ENCODE results near the gene RPSA.
"Not testable (repeated sequence)": the region's sequence is repeated elsewhere in the genome, so short reads cannot be mapped to it uniquely, and the experiment has no call there.

RPSA gene

DNA sequence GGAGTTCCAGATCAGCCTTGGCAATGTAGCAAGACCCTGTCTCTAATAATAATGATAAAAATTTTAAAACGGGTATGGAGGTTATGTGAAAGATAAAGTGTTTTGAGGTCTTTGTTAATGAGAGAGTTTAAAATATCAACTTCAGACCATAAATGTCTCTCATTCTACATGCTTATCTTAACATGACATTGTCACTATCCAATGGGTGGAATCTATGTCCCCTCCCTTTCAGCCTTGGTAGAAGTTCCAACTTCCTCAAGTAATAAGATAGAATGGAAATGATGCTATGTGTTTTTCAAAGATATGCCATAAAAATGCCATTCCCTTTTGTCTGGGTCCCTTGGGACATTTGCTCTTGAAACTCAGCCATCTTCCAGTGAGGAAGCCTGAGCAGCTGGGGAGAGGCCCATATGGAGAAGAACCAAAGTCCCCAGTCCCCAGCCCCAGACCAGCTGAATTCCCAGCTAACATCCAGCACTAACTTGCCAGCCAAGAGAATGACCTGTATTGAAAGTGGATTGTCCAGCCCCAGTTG lies 17.0 kb downstream of the RPSA start:
- DNase-seq = no peak

DNA sequence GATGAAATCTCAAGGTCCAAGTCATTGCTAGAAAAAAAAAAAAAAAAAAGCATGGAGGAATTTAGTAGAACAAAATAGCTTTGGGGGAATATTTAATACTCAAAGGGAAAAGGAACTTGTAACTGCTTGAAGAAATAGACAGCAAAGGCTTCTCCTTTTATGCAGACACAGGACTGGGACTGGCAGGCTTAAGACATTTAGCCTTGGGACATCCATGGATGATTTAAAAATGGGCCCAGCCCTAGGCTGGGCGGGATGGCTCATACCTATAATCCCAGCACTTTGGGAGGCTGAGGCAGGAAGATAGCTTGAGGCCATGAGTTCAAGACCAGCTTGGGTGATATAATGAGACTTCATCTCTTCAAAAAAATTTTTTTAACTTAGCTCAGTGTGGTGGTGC lies 19.8 kb downstream of the RPSA start:
- no peak for DNase-seq

- DNase-seq = no peak
These were observed 21.0 kb downstream of the RPSA start for GRCh38 chr3:39427506-39427905.

GRCh38 chr3:39428745-39429201 lies 22.3 kb downstream of the RPSA start:
- no peak for DNase-seq

DNA sequence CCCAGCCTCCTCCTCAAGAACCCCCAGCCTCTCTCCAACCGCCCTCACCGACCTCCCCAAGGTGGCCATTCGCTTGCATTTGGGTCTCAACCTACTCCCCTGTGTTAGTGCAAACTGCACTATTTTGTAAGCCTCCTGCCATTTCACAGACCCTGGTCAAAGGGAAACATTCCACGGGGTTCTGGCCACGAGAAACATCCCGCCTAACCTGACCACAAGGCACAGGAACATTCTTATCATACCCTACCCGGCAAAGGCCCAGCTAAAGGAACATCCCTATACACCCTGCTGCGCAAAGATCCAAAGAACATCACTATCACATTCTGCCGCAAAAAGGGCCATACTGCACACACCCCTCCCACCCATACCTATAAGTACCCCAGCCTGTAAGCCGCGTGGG lies 22.9 kb downstream of the RPSA start:
- no peak for DNase-seq

GRCh38 chr3:39432342-39432741 lies 25.8 kb downstream of the RPSA start:
- DNase-seq = no peak

DNA sequence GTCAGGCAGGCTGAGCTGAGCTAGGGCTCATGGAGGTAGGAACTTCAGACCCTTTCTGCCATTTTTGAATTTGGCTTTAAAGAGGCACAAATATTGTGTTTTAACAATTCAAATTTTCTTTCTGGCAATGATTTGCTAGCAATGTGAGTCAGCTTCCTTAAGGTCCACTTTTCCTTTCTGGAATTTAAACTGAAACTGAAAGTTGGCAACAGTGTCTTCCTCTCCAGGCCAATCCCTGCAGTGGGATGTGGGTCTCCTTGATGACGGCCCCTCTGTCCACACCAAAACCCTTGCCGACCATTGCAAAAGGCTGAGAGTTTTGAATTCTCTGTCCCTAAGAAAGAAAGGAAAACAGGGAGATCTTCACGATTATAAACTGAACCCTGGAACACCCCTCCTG lies 27.1 kb downstream of the RPSA start:
- no peak for DNase-seq

- DNase-seq = no peak
These were observed 28.1 kb downstream of the RPSA start for GRCh38 chr3:39434574-39434973.

GRCh38 chr3:39435006-39435748 lies 28.7 kb downstream of the RPSA start:
- DNase-seq = peak; percentile 80

- DNase-seq = no peak
These were observed 32.4 kb downstream of the RPSA start for GRCh38 chr3:39438880-39439279.

- no peak for DNase-seq
These were observed 33.8 kb downstream of the RPSA start for GRCh38 chr3:39440316-39440715.

DNA sequence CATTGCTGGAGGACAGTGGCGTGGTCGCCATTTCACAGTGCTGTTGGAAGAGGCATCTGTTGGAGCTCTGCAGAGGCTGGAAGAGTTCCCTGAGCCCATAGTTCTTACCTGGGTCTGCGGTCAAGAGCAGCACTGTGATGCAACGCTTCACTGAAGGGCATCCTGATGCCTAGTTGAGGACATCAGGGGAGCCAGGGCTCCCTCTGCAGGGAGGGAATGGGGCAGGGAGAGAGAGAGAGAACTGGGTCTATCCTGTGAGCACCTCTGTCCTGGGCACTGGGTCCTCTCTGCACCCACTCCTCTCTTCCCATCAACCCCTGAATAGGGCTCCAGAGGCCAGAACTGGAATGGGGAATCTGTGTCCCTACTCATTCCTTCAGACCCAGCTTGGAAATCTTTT lies 37.0 kb downstream of the RPSA start:
- DNase-seq = no peak

- DNase-seq = no peak
These were observed 39.4 kb downstream of the RPSA start for GRCh38 chr3:39445927-39446326.

DNA sequence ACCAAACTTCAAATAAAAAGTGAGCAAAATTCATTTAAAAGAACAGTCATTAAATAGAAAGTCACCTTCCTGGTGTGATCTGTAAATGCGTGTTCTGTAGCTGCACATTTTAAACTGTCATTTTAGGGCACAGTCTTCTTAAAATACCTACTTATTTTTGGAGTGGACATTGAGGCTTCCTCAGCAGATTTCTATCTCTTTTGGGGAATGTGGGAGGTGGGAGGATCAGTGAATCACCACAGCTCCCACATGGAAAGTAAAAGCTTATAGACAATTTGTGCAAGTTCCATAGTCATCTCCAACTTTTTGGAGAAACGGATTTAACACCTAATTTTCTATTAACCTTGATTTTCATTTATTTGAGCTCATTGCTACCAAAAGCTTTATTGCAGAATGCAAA lies 39.9 kb downstream of the RPSA start:
- no peak for DNase-seq

DNA sequence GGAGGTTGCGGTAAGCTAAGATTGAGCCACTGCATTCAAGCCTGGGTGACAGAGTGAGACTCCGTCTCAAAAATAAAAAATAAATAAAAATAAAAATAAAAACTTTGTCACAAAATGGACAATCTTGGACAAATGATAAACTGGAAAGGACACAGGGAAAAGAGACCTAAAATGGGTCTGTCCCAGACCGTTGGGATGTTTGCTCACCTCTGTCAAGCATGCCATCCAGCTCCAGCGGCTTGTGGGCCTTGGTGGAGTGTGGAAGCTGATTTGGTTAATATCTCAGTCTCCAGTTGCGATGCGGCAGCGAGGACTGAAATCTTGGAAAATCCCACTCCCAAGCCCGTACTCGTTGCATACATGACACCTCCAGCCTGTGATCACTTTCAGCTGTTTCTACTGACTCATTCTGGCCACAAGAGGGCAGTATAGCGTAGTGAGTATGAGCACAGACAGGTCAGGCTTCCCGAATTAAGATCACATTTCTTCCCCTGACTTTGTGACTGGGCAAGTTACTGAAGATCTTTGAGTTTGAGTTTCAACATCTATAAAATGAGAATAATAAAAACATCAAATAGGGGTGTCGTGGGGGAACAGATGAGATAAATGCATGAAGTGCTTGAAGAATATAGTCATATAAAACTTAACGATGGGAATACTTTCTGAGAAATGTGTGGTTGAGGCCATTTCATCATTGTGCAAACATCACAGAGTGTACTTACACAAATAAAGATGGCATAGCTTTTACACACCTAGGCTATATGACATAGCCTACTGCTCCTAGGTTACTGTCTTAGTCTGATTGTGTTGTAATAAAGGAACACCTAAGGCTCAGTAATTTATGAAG lies 41.3 kb downstream of the RPSA start:
- DNase-seq = peak; percentile 87

GRCh38 chr3:39448506-39449233 lies 42.1 kb downstream of the RPSA start:
- no peak for DNase-seq

DNA sequence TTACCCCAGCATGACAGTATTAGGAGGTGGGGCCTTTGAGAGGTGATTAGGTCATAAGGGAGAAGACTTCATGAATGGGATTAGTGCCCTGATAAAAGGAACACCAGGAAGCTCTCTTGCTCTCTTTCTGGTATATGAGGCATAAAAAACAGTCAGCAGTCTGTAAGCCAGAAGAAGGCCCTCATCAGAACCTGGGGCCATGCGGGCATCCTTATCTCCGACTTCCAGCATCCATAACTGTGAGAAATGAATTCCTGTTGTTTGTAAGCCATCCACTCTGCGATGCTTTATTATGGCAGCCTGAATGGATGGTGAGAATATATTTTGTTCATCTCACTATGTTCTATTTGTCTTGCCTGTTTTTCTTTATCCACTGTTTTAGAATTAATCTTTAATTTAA lies 43.3 kb downstream of the RPSA start:
- DNase-seq = no peak

- no peak for DNase-seq
These were observed 46.6 kb downstream of the RPSA start for GRCh38 chr3:39453134-39453533.

GRCh38 chr3:39453872-39454271 lies 47.4 kb downstream of the RPSA start:
- DNase-seq = not testable (repeated sequence)

DNA sequence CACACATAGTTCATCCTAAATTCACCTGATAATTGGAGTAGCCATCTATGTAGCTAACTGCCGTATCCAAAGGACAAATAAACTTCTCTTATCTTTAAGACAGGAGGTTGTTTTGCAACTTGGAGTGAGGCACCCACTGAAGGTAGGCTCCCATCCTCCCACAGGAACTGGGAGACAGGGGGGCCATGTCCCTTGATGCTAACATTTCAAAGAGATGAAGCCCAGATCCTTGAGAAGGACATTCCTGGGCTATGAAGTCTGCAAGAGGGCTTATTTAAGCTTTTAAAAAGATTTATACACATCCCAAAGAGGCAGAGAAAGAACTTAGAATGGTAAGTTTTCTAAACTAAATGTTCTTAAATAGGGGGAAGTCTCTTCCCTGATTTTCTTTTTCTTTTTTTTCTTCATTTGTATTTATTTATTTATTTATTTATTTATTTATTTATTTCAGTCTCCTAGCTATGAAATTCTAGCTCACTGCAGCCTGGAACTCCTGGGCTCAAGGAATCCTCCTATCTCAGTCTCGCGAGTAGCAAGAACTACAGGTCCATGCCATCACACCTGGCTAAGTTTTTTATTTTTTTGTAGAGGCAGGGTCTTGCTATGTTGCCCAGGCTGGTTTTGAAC lies 48.2 kb downstream of the RPSA start:
- DNase-seq = no peak

DNA sequence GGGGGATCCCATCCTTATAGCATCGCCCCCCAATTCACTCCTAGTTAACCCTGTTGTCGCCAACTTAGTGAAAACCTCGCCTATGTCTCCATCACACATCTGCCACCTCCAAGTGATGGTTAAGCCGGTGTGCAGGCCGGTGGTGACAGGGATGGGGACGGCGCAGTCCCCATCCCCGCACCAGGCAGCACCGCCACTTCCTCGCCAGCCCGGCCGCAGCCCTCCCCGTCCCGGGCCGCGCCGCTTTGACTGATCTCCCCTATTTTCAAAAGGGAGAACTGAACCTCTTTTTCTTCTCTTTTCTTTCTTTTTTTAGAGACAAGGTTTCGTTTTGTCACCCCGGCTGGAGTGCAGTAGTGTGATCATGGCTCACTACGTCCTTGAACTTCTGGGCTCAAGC lies 49.6 kb downstream of the RPSA start:
- DNase-seq = no peak

- DNase-seq = no peak
These were observed 50.8 kb downstream of the RPSA start for GRCh38 chr3:39457361-39457760.

DNA sequence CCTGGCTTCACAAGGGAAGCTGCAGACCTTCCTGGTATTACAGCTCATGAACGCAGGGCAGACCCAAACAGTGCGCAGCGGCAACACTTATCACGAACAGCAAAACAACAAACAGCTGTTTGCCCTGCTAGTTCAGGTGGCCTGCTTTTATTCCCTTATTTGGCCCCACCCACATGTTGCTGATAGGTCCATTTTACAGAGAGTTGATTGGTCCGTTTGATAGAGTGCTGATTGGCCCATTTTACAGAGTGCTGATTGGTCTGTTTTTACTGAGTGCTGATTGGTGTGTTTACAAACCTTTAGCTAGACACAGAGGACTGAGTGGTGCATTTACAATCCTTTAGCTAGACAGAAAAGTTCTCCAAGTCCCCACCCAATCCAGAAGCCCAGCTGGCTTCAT lies 52.1 kb downstream of the RPSA start:
- not testable (repeated sequence) for DNase-seq
